OCI-LY7 (cell line): ENCODE data around the gene NXN.

Experiments used
- CTCF ChIP-seq: fragments of 200-600 bp; sonication (generic); conservative IDR thresholded peaks from 2 replicates; pipeline ENCODE4 v1.5.1; 2014; ENCODE audit warnings: mild to moderate bottlenecking, antibody characterized with exemption, low read length, moderate library complexity, mixed read lengths
- EZH2phosphoT487 ChIP-seq: fragments of 200-600 bp; sonication (generic); IDR thresholded peaks from 2 replicates; pipeline ENCODE4 v1.6.1; 2018; ENCODE audit warnings: low read depth, borderline replicate concordance, mild to moderate bottlenecking, mixed run types, antibody characterized with exemption, low read length, moderate library complexity, mixed read lengths

DNA sequence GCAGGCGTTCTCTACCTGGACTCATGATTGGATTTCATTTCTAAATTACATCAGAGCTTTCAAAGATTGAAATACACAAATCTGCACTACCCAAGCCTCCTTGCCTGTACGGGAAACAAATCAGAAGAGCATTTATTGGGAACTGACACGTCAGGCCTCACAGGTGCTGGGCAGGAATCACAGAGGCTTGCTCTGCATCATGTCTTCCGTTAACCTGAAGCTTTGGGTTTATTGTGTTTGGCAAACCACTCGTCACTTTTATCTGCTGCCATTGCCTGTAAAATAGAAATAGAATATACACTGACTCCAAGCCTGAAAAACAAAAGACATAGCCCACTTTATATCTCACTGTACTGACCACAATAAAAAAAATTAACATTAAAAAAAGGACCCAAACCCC, 219.6 kb downstream of the NXN start:
- TF ChIP-seq EZH2phosphoT487: no peak
- TF ChIP-seq CTCF: no peak
